PC-3 (cell line): ENCODE measurements around the gene CEP76.

ENCODE experiments used
- CTCF ChIP-seq: fragments of 300-600 bp; sonication (generic); conservative IDR thresholded peaks from 2 replicates; pipeline ENCODE4 v1.5.1; 2017; ENCODE audit warnings: antibody characterized with exemption, low read depth, mild to moderate bottlenecking, low read length
- EZH2 ChIP-seq: fragments of 300-600 bp; sonication (generic); IDR thresholded peaks from one replicate; pipeline ENCODE4 v1.6.1; 2017; ENCODE audit warnings: antibody characterized with exemption, mild to moderate bottlenecking, low read length; ENCODE audit not compliant: unreplicated experiment

GRCh38 chr18:12702221-12703095 lies at the start of gene CEP76, which contains the start of gene PSMG2:
- TF ChIP-seq CTCF: no peak
- TF ChIP-seq EZH2: no peak
